ENCODE results near the gene KCNQ2.

KCNQ2 gene

GRCh38 chr20:63447320-63447719 lies 25.1 kb downstream of the KCNQ2 start:
- Histone ChIP-seq H3K9me3 (ENCODE audit: control insufficient read depth, low read length) (no peaks in the 10 kb centered on the region), H3K36me3 (ENCODE audit: control insufficient read depth, insufficient read depth, low read length) (no peaks in the 10 kb centered on the region), H3K27ac (no peak overlapping the region), H3K4me3 (ENCODE audit: low read depth, low read length) (no peak overlapping the region), H3K9ac (no peak overlapping the region), H3K79me2 (no peaks in the 10 kb centered on the region), H2AFZ (no peak overlapping the region), H3K4me1 (no peaks in the 10 kb centered on the region), H3K4me2 (ENCODE audit: low read length) (no peak overlapping the region), H3K27me3 (ENCODE audit: control insufficient read depth, insufficient read depth, low read length) (no peaks in the 10 kb centered on the region)
- TF ChIP-seq CTCF (IDR thresholded peaks at IDR 0.05) = no peak

- no peak overlapping the region for H3K4me3 ChIP-seq (ENCODE audit: low read depth, low read length)
- no peak overlapping the region for H3K9ac ChIP-seq
- H3K9me3 ChIP-seq (ENCODE audit: control insufficient read depth, low read length) = no peaks in the 10 kb centered on the region
- no peaks in the 10 kb centered on the region for H3K79me2 ChIP-seq
- no peaks in the 10 kb centered on the region for H3K27me3 ChIP-seq (ENCODE audit: control insufficient read depth, insufficient read depth, low read length)
- H3K27ac ChIP-seq = no peak overlapping the region
- TF ChIP-seq CTCF (IDR thresholded peaks at IDR 0.05) = no peak
- no peaks in the 10 kb centered on the region for H3K4me1 ChIP-seq
- H3K36me3 ChIP-seq (ENCODE audit: control insufficient read depth, insufficient read depth, low read length) = no peaks in the 10 kb centered on the region
- H2AFZ ChIP-seq = no peak overlapping the region
- no peak overlapping the region for H3K4me2 ChIP-seq (ENCODE audit: low read length)
Observed at GRCh38 chr20:63446216-63447024, 26.0 kb downstream of the KCNQ2 start.

GRCh38 chr20:63445075-63445734 lies 27.2 kb downstream of the KCNQ2 start:
- no peak for TF ChIP-seq CTCF (IDR thresholded peaks at IDR 0.05)
- Histone ChIP-seq H3K4me2 (ENCODE audit: low read length) (no peak overlapping the region), H3K9ac (no peak overlapping the region), H3K9me3 (ENCODE audit: control insufficient read depth, low read length) (no peaks in the 10 kb centered on the region), H3K27ac (no peak overlapping the region), H3K4me3 (ENCODE audit: low read depth, low read length) (no peak overlapping the region), H3K4me1 (no peaks in the 10 kb centered on the region), H3K36me3 (ENCODE audit: control insufficient read depth, insufficient read depth, low read length) (no peaks in the 10 kb centered on the region), H2AFZ (no peak overlapping the region), H3K79me2 (no peaks in the 10 kb centered on the region), H3K27me3 (ENCODE audit: control insufficient read depth, insufficient read depth, low read length) (no peaks in the 10 kb centered on the region)

GRCh38 chr20:63444548-63444947 lies 27.9 kb downstream of the KCNQ2 start:
- H3K4me3 ChIP-seq (ENCODE audit: low read depth, low read length) = no peak overlapping the region
- no peaks in the 10 kb centered on the region for H3K27me3 ChIP-seq (ENCODE audit: control insufficient read depth, insufficient read depth, low read length)
- H3K4me2 ChIP-seq (ENCODE audit: low read length) = no peak overlapping the region
- H3K79me2 ChIP-seq = no peaks in the 10 kb centered on the region
- no peak overlapping the region for H3K9ac ChIP-seq
- no peaks in the 10 kb centered on the region for H3K36me3 ChIP-seq (ENCODE audit: control insufficient read depth, insufficient read depth, low read length)
- no peaks in the 10 kb centered on the region for H3K4me1 ChIP-seq
- no peaks in the 10 kb centered on the region for H3K9me3 ChIP-seq (ENCODE audit: control insufficient read depth, low read length)
- no peak overlapping the region for H3K27ac ChIP-seq
- no peak for TF ChIP-seq CTCF (IDR thresholded peaks at IDR 0.05)
- no peak overlapping the region for H2AFZ ChIP-seq

Measured in parathyroid adenoma (tissue), 2 donors.